Measurements from ENCODE around the gene LRRC14B.
"Not testable (repeated sequence)": the region's sequence is repeated elsewhere in the genome, so short reads cannot be mapped to it uniquely, and the experiment has no call there.

- TF ChIP-seq, protein P1, sequence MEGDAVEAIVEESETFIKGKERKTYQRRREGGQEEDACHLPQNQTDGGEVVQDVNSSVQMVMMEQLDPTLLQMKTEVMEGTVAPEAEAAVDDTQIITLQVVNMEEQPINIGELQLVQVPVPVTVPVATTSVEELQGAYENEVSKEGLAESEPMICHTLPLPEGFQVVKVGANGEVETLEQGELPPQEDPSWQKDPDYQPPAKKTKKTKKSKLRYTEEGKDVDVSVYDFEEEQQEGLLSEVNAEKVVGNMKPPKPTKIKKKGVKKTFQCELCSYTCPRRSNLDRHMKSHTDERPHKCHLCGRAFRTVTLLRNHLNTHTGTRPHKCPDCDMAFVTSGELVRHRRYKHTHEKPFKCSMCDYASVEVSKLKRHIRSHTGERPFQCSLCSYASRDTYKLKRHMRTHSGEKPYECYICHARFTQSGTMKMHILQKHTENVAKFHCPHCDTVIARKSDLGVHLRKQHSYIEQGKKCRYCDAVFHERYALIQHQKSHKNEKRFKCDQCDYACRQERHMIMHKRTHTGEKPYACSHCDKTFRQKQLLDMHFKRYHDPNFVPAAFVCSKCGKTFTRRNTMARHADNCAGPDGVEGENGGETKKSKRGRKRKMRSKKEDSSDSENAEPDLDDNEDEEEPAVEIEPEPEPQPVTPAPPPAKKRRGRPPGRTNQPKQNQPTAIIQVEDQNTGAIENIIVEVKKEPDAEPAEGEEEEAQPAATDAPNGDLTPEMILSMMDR (IDR thresholded peaks at IDR 0.05), result not testable (repeated sequence)
- TF ChIP-seq POLR2A (IDR thresholded peaks at IDR 0.05), result not testable (repeated sequence)
These were observed 52.5 kb downstream of the LRRC14B start for GRCh38 chr5:243683-244367.

All from esophagus squamous epithelium (tissue), 4 donors.